Mesenteric fat pad (tissue), 1 donor: ENCODE data around the gene CCNDBP1. TPM values are rescaled to one million over a fixed set of nuclear protein-coding genes. Genes with fewer than 3 reads are reported as not detected.

Experiments
- DNase-seq: peaks from one replicate; pipeline ENCODE4 v3.0.0-alpha.2; 2020; ENCODE audit warnings: low spot score
- total RNA-seq: library from RNA; stranded (reverse); fragmentation: NEBNext Ultra II Directional; extraction: Animal tissue kit (Norgen Biotek cat#: 25700); gene quantifications from one replicate; pipeline ENCODE4 v1.2.1, GENCODE V29; 2021
- donor health status: DM: yes; HTN: yes; CAD: no.

The CCNDBP1 gene
- total RNA-seq, 1 donor from 2014 or later: 56.3 TPM

- DNase-seq: peak; percentile 33
These were observed 57.9 kb downstream of the CCNDBP1 start for GRCh38 chr15:43243020-43243645.

- DNase-seq: no peak
These were observed 58.9 kb downstream of the CCNDBP1 start for GRCh38 chr15:43244092-43244491.

GRCh38 chr15:43246261-43246774, 61.1 kb downstream of the CCNDBP1 start:
- DNase-seq: peak; percentile 14

Other genes starting within 250 kb of the CCNDBP1 start
- gene UBR1, start 79.4 kb upstream of the CCNDBP1 start, total RNA-seq: 40.2 TPM
- 25.2 TPM for gene TMEM62, start 51.8 kb upstream of the CCNDBP1 start, total RNA-seq
- 2.8 TPM for gene EPB42, start 35.6 kb downstream of the CCNDBP1 start, total RNA-seq
- 0.45 TPM for gene TGM5, start 81.5 kb downstream of the CCNDBP1 start, total RNA-seq
- not detected for gene TGM7, start 116.9 kb downstream of the CCNDBP1 start, total RNA-seq
- 9.5 TPM for gene LCMT2, start 145.2 kb downstream of the CCNDBP1 start, total RNA-seq
- gene ZSCAN29, start 185.6 kb downstream of the CCNDBP1 start, total RNA-seq: 24.3 TPM
- gene TUBGCP4, start 185.7 kb downstream of the CCNDBP1 start, total RNA-seq: 13.5 TPM